ENCODE measurements around the gene TNN.
"Not testable (repeated sequence)": the region's sequence is repeated elsewhere in the genome, so short reads cannot be mapped to it uniquely, and the experiment has no call there.

TNN gene

DNA sequence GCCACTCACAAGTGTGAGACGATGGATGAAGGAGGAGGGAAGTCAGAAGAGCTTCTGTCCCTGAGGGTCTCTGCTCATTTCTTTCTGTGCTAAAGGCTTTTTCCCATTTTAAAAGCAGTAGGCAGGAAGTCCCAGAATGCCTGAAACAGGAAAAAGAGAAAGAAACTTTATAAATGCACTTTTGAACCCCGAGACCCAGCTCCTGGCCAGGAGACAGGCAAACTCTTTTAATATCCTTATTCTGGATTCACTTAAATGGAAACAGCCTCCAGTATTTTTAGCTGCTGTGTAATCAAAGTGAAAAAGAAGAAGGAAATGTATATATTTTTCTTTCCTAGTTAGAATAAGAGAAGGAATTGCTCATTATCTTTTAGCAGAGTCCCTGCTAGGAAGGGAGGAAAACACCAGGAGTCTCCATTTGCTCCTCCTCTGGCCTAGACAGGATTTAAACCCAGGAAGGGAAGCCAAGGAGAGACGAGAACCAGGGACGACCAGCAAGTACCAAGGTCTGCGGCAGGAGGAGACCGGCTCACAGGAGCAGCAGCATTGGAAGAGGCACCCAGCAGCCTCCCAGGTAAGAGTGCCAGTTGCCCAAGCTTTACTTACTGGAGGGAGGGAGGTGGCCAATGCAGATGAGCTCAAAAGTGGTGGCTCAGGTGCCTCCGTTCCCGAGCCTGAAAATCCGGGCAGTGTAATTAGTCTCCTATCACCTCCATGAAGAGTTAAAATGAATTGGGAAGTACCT is at the start of gene TNN:
TNN (plus strand) TSS at position 472 of the 745 bp plus-strand sequence. CDS start 9,586 bp downstream, outside the sequence.
- no peak for DNase-seq

- DNase-seq, result no peak
These were observed 48.1 kb upstream of the TNN start for GRCh38 chr1:175019524-175019923.

- DNase-seq, result peak; percentile 90 to 95 (median 94)
These were observed 44.4 kb upstream of the TNN start, which contains the start of gene MRPS14 for GRCh38 chr1:175023043-175023921. TSS of gene MRPS14 (minus strand) at chr1:175023425. CDS start at chr1:175023408, 17 bp downstream.

- not testable (repeated sequence) for DNase-seq
These were observed 43.8 kb upstream of the TNN start for GRCh38 chr1:175023922-175024242.

- DNase-seq, result no peak
These were observed 42.9 kb upstream of the TNN start for GRCh38 chr1:175024773-175025172.

DNA sequence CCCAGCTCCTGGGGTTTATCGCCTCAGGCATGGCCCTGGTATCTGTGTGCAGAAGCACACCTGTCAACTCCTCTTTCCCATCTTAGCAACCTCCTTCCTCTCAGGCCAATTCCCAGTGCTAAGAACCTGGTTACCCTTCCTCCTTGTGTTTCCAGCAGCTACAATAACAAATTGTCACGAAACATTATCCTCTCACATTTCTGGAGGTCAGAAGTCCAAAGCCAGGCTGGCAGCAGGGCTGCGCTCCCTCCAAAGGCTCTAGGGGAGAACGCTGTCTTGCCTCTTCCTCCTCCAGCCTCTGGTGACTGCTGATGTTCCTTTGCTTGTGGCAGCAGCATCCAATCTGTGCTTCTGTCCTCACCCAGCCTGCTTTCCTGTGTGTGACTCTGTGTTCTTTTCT is 33.7 kb upstream of the TNN start:
- no peak for DNase-seq

GRCh38 chr1:175034775-175035174 is 32.9 kb upstream of the TNN start:
- DNase-seq, result no peak

DNA sequence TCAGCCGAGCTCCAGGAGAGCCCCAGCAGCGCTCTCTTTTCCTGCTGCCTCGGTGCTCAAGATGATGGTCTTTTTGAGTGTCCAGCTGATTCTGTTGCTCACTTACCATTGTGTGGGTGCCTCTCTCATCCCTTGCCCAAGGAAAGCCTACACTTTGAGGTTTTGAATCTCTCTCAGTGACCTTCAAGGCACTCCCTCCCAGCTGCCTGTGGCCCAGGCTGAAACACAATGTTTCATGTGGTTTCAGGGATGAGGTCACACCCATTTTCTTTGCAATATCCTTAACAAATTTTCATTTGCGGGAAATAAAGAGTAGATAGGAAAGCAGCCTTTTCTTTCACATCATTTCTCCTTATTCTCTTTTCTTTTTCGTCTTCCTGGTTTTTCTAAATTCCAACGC is 31.8 kb upstream of the TNN start:
- no peak for DNase-seq

DNA sequence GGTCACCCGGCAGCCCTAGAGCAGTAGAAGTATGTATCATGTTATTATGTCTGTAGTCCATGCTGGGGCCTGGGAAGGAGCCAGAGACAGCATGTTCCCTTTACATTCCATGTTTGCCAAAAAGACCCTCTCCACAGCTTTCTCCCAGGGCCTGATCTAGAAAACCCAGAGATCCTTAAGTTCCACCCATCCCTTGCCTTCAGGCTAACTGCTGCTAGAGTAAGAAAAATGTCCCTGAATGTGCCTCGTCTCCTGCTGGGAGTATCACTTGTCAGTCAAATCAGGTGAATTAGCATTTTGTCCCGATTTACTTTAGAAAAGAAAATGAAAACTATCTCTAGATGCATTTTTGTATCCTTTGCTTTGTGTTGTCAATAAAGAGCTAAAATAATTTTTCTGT is 31.2 kb upstream of the TNN start:
- DNase-seq, result no peak

- DNase-seq, result no peak
These were observed 30.2 kb upstream of the TNN start for GRCh38 chr1:175037416-175037815.

- DNase-seq, result no peak
These were observed 27.2 kb upstream of the TNN start for GRCh38 chr1:175040324-175040879.

DNA sequence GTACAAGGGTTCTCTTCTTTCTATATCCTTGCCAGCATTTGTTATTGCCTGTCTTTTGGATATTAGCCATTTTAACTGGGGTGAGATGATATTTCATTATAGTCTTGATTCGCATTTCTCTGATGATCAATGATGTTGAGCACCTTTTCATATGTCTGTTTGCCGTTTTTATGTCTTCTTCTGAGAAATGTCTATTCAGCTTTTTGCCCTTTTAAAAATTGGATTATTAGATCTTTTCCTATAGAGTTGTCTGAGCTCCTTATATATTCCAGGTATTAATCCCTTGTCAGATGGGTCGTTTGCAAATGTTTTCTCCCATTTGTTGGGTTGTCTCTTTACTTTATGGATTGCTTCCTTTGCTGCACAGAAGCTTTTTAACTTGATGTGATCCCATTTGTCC is 25.0 kb upstream of the TNN start:
- DNase-seq, result no peak

- no peak for DNase-seq
These were observed 23.8 kb upstream of the TNN start for GRCh38 chr1:175043824-175044223.

GRCh38 chr1:175044591-175044990 is 23.0 kb upstream of the TNN start:
- DNase-seq, result not testable (repeated sequence)

GRCh38 chr1:175045097-175045496 is 22.5 kb upstream of the TNN start:
- DNase-seq, result no peak

DNA sequence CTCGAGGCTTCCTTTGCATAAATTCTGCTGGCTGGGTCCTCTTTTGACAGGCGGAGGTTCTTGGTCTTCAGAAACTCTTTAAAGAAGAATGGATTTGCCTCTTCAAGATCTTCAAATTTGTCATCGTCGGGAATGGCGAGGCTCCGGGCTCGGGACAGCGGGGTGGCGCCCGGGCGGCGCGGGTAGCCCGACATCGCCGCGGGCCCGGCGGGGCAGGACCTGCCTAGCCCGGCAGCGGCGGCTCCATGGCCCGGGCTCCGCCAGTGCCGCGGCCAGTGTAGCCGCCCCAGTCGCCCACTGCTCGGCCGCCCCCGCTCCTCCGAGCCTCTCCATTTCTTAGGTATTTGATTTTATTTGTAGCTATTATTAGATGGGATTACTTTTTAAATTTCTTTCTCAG is 22.1 kb upstream of the TNN start:
- DNase-seq, result no peak

DNA sequence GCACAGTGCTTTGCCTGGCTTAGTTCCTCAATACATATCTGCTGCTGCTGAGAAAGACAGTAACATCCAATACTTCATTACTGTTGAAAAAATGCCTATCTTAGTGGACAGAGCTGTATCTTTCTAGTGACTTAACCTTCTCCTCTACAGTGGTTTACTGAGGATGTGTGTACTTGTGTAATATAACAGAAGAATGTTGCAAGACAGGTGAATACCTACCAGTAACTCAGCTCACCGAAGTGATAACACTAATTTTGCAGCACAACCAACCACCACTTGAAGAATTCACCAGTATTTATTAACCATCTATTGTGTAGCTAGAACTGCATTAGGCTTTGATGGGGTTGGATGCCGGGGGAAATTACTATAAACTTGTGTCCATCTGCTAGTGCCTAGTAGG is 16.6 kb upstream of the TNN start:
- DNase-seq, result no peak

DNA sequence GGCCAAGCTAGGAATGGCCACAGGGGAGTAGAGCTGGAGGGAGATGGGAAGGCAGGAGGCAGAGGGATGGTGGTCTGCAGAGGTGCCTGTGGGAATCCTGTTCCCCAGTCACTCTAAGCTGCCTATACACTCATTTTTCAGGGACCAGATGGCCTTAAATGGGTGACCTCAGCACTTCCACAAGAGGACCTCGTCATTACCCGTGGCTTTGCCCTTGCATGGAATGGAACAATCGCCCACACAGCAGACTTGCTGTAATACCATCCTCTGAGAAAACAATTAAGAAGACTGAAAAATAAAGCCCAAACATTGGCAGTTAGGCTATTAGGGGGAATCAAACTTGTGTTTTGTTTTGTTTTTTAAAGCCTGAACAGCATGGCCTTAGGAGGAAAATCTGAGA is 12.9 kb upstream of the TNN start:
- no peak for DNase-seq

DNA sequence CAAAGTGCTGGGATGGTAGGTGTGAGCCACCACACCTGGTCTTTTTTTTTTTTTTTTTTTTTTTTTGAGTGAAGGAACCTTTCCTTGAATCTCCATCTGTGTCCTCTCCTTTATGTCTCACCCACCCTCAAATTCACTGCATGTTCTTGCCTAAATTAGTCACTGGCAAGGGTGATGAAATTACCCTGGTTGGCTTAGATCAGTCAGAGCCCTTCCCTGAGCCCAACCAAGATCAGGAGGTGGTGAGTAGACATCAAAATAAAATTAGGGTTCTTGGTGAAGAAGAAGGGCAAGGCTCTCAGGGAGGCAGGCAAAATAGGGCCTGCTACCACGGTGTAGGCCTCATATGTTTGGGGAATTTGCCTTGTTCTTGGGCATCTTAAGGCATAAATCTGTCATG is 5.3 kb upstream of the TNN start:
- DNase-seq, result no peak

DNA sequence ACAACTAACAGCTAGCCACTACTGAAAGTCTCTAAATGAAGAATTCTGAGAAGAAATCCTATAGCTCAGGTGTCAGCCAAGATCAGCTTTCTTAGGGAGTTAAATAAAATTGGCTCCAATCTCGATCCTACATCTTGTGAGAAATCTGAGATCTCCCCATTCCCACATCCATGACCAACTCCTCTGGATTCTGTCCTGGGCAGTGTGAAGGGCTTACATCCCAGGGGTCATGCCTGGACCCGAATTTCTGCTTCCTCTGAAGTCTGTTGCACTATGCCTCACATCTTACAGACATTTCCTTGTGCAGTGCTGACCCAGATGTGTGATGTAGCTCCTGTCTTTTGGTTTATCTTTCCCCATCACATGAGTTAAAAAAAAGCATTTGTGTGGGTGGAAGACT is 4.8 kb upstream of the TNN start:
- DNase-seq, result no peak

DNA sequence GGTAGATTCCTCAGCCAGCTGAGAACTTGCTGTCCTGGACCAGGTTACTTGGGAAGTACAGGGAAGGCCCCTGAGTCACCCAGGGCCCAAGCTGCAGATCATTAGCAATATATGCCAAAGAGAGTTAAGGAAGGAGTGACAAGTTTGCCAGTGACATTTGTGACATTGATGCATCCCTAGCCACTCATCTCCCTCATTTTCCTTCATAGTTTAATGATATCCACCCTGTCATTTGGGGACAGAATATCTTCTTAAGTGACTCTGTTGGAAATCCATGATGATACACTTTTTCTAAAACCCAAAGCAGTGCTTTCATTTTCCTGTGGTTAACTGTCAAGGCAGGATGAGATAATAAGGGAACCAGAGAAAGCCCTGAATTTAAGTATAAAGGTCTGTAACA is 3.2 kb downstream of the TNN start:
- no peak for DNase-seq

DNA sequence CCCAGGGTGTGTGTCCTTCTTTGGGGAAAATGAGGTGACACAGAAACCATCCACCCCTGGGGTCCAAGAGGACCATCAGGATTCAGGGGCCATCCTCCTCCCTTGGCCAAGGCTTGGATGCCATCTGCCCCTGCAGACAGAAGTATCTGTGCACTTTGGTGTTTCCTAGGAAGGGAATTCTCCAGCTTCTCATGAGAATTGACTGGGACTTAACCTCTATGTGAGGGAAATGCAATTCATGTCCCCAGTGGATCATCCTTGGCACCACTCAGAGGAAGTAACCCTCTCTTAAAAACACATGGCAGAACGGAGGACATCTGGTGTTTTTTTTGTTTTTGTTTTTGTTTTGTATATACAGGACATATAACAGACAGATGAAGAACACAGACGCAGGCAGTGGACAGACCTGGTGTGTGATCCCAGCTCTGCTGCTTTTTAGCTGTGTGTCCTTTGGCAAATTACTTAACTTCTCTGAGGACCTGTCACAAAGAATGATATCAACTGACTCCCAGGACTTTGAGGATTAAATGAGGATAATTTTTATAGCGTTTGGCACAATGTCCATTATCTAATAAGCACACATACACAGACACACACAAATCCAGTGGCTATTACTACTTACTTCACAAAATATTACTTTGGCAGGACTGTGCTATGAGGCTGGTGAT is 3.8 kb downstream of the TNN start:
- no peak for DNase-seq
